H7 (cell line): ENCODE results near the gene CHST15. TPM values are rescaled to one million over a fixed set of nuclear protein-coding genes. Genes with fewer than 3 reads are reported as not detected.
"Not testable (repeated sequence)": the region's sequence is repeated elsewhere in the genome, so short reads cannot be mapped to it uniquely, and the experiment has no call there.

ENCODE experiments used
- DNase-seq: peaks from one replicate; pipeline ENCODE4 v3.0.0; 2012
- H3K27me3 ChIP-seq: 2 replicates; pipeline ENCODE4 v1.6.0; 2011; ENCODE audit warnings: mild to moderate bottlenecking, low read length; ENCODE audit not compliant: control insufficient read depth, insufficient read depth
- H3K36me3 ChIP-seq: replicated peaks from 2 replicates; pipeline ENCODE4 v1.5.1; 2011; ENCODE audit warnings: low read length; ENCODE audit not compliant: control insufficient read depth, insufficient read depth
- H3K4me3 ChIP-seq: 2 replicates; pipeline ENCODE4 v1.5.1; 2011; ENCODE audit warnings: low read depth, mild to moderate bottlenecking, control low read depth, low read length, moderate library complexity; ENCODE audit not compliant: insufficient read depth
- total RNA-seq: library from RNA; depleted of rRNA; stranded (reverse); fragments of >200 nt; shearing (Covaris generic); gene quantifications from 2 replicates; pipeline ENCODE4 v1.2.3, GENCODE V29; 2014

The CHST15 gene
- total RNA-seq, 1 experiment from 2014 or later = 18.4 TPM

DNA sequence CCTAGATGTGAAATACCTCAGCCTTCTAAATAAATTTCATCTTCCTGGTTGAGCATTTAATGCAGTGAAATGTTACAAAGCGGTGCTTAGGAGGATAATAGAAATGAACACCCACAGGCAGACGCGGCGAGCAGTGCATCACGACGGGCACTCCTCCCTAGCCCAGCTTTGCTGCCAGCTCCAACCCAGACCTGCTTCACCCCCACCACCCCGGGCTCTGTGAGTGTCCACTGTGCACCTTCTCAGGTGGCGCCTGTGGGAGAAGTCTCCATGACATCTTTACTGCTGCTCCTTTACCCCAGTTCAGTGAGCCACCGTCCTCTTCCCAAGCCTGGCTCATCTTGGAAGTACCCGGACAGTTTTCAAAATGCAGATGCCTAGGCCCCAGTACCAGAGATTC lies 5.2 kb upstream of the CHST15 start:
- H3K27me3 ChIP-seq = no peaks in the 10 kb centered on the region; the same call in 1 of the 2 replicates
- no peak overlapping the region for H3K4me3 ChIP-seq

DNA sequence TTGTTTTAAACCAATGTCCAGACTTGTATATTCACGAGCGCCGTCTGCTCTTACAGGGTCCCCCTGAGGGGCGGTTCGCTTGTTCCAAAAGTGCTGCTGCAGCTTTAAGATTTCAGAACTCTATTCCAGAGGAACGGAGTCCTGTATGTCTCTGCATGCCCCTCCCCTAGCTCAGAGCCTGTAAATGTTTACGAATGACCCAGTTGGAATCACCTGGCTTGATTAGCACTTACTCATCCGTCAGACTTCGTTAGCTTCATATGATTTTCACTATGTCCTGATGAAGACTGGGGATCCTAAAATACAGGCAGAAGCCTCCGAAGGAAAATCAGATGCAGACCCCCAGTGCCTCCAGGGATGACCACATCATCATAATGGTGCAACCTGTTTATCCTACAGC lies 4.5 kb upstream of the CHST15 start:
- no peak for DNase-seq
- H3K36me3 ChIP-seq = no peaks in the 10 kb centered on the region
- peaks cover 3% of the 10 kb centered on the region; the same call in 1 of the 2 replicates for H3K27me3 ChIP-seq
- H3K4me3 ChIP-seq = no peak overlapping the region

More for the DNA sequence above, 5.2 kb upstream of the CHST15 start:
- no peak for DNase-seq
- no peaks in the 10 kb centered on the region for H3K36me3 ChIP-seq

GRCh38 chr10:124096494-124096893 lies 3.1 kb upstream of the CHST15 start:
- Histone ChIP-seq H3K36me3 (no peaks in the 10 kb centered on the region), H3K27me3 (peaks cover 11% of the 10 kb centered on the region), H3K4me3 (no peak overlapping the region)
- DNase-seq = no peak

- H3K36me3 ChIP-seq, DNase-seq, H3K4me3 ChIP-seq: not testable (repeated sequence)
- peaks cover 18% of the 10 kb centered on the region for H3K27me3 ChIP-seq
Observed at GRCh38 chr10:124095801-124096200, 2.4 kb upstream of the CHST15 start.

- Histone ChIP-seq H3K27me3 (peaks cover 21% of the 10 kb centered on the region), H3K36me3 (no peaks in the 10 kb centered on the region), H3K4me3 (no peak overlapping the region)
- DNase-seq = no peak
Observed at GRCh38 chr10:124095096-124095495, 1.7 kb upstream of the CHST15 start.

GRCh38 chr10:124094419-124094785 lies 1.0 kb upstream of the CHST15 start:
- no peak for DNase-seq
- Histone ChIP-seq H3K4me3 (0 out of 2 replicates have a peak overlapping the region, but pooled peaks have one; percentile 82), H3K27me3 (peaks cover 21% of the 10 kb centered on the region), H3K36me3 (no peaks in the 10 kb centered on the region)

DNA sequence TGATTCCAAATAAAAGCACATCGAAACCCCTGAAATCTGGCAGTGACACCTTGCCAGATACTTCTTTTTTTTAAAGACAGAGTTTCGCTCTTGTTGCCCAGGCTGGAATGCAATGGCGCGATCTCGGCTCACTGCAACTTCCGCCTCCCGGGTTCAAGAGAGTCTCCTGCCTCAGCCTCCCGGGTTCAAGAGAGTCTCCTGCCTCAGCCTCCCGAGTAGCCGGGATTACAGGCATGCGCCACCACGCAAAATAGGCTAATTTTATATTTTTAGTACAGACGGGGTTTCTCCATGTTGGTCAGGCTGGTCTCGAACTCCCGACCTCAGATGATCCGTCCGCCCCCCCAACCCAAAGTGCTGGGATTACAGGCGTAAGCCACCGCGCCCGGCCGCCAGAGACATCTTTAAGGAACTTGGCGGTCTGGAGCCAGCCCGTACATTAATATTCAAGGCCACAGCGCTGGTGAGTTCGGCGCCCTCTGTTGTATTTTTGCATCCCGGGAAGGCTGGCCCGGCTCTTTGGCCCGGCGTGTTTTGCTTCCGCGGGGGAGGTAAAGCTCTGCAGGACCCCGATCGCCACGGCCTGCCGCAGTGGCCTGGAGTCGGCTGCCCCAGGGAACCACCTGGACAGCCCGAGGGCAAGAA lies 498 bp upstream of the CHST15 start:
- Histone ChIP-seq H3K4me3 (peak overlapping the region; percentile 82), H3K27me3 (peaks cover 21% of the 10 kb centered on the region)
- H3K36me3 ChIP-seq = not testable (repeated sequence)
- peak; percentile 73 for DNase-seq

DNA sequence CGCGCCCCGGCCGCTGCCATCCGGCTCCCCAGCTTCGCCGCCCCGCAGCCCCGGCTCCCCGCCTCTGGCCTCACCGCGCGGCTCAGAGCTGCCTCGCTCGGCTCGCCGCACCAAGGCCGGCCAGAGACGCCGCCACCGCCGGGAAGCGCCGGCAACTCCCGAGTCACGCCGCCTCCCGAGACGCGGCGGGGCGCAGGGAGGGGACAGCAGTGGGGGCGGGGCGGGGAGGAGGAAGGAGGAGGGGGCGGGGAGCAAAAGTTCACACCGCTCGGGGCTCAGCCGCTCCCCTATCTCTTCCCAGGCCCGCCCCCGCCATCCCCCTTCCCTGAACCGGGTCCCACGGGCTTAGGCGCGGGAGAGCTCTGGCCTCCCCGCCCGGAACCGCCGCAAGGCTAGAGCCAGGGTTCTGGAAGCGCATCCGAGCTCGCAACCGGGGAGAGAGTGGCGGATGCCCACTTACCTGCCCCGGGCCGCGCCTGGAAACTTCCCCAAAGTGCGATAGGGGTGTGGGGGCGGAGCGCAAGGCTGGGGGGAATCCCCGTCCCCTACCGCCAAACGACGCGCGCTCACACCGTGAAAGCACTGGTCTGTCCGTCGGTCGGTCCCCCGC lies 1.0 kb downstream of the CHST15 start:
- Histone ChIP-seq H3K27me3 (peaks cover 21% of the 10 kb centered on the region), H3K36me3 (no peaks in the 10 kb centered on the region), H3K4me3 (peak overlapping the region; percentile 82)
- DNase-seq = peak; percentile 95

DNA sequence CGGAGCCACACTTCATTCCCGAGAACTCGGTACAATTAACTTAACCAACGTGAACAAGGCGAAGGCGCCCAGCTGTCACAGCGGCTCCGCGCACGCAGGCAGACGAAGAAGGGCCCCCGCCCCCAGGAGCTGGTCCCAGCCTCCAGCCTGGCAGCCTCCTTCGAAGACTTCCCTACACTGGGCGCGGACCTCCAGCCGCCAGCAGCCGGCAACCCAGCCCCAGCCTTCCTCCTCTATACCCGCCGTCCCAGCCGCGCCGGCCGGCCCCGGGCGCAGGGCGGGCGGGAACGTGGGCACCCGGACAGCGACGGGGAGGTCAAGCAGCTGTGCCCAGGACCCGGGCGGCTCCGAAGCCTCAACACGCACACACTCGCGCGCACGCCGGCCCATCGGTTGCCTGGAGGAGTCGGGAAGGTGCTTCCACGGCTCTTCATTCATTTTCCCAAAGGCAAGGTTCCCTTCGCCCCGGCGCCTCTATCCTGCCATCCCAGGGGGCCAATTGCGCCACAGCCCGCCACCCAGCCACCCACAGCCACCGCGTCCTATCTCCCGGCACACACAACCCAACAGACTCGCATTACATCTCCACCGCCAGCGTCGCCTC lies 1.6 kb downstream of the CHST15 start:
- peak overlapping the region; percentile 82 for H3K4me3 ChIP-seq
- peak; percentile 90 for DNase-seq
- H3K36me3 ChIP-seq = no peaks in the 10 kb centered on the region
- peaks cover 21% of the 10 kb centered on the region for H3K27me3 ChIP-seq

DNA sequence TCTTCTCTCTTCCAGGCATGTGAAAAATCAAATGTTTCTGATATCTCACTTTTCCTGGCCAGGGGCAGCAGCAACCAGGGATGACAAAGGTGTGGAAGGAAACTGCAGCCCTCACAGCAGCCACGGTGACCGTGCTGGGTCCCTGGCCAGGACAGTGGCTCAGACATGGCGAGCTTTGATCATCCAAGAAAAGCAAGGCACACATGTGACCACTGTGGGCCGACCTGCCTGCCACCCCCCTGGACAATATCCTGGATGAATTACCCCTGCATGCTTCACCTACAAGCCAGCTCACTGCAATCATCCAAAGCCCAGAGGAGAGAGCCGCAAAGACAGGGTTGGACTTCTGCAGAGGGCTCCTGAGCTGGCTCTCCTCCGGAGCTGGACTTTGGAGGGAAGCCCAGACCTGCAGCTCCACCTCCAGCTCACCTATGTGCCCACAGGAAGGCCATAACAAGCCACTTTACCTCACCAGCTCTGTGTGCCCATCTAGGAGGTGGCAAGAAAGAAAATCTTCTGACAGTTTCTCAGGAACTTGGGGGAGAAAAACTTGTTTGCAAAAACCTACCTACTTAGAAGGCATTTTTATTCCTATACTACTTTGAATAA lies 2.7 kb downstream of the CHST15 start:
- DNase-seq = no peak
- Histone ChIP-seq H3K4me3 (no peak overlapping the region), H3K36me3 (no peaks in the 10 kb centered on the region), H3K27me3 (peaks cover 21% of the 10 kb centered on the region)

- no peak overlapping the region for H3K4me3 ChIP-seq
- H3K36me3 ChIP-seq = no peaks in the 10 kb centered on the region
- peaks cover 21% of the 10 kb centered on the region for H3K27me3 ChIP-seq
- no peak for DNase-seq
Observed at GRCh38 chr10:124089859-124090258, 3.5 kb downstream of the CHST15 start.

DNA sequence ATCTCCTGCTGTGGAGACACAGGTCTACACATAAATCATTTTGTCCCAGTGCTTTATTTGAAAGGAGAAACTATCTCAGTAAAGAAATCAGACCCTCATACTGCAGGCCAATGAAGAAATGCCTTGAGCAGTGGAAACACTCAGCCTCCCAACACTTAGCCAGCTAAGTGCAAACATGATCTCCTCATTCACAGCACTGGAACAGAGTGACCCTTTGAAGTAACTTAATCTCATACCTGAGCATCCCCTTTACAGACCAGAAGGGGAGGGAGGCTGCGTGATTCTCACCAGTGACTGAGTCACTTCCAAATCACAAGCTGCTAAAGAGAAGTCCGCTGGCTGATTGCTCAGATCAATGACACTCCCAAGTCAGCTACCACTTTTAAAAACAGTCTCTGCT lies 4.5 kb downstream of the CHST15 start:
- no peak overlapping the region for H3K4me3 ChIP-seq
- H3K36me3 ChIP-seq = no peaks in the 10 kb centered on the region
- DNase-seq = no peak
- H3K27me3 ChIP-seq = peaks cover 21% of the 10 kb centered on the region

DNA sequence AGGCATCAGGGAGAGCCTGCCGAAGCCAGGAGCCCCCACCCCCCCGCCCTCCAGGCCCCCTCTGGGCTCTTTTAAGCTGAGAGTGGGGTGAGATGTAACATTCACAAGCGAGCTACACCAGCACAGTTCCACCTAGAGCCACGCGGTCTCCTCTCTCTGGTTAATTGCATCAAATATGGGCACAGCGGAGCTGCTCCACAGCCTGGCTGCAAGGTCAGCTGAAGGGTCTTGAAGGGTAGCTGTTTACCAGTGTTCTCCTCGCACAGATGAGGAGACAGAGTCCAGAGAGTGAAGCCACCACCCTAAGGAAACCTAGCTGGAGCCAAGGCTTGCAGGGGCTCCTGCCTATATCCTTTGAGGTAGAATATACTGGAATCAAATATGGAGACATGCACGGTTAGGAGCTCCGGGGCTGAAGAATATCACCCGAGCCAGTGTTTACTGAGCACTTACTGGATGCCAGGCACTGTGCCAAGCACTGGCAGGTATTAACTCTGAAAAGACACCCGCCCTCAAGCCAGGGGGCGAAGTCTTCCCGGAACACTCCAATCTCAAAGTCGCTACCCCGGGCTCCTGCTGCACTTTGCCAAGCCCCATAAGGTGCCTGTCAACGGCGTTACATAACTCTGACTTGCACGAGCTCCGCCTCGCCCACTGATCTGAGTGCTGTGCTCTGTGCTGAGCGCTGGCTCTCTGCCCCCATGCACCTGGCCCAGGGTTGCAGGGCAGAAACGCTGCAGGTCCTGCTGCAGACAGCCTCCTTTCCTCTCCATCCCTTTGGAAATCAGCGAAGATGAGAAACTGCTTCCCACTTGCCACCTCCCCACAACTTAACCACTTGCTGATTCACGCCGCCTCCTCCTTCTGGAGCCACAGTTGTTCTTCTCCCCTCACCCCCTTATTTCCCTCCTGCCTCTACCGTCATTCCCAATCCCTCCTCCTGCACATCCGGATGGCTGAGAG lies 5.4 kb downstream of the CHST15 start:
- Histone ChIP-seq H3K27me3 (peaks cover 18% of the 10 kb centered on the region), H3K36me3 (no peaks in the 10 kb centered on the region), H3K4me3 (no peak overlapping the region)
- DNase-seq = peak; percentile 54
